Stimulated activated CD4-positive, alpha-beta T cell treated with anti-CD3 and anti-CD28 coated beads, Interleukin-2, amount 100 ng/mL, for 48 hours (primary cell): ENCODE measurements around the gene BPGM.
"Not testable (repeated sequence)": the region's sequence is repeated elsewhere in the genome, so short reads cannot be mapped to it uniquely, and the experiment has no call there.

ENCODE experiments used
- DNase-seq, 2 donors: peaks; one replicate each; pipeline ENCODE4 v3.0.0-alpha.2; 2020

Gene BPGM

DNA sequence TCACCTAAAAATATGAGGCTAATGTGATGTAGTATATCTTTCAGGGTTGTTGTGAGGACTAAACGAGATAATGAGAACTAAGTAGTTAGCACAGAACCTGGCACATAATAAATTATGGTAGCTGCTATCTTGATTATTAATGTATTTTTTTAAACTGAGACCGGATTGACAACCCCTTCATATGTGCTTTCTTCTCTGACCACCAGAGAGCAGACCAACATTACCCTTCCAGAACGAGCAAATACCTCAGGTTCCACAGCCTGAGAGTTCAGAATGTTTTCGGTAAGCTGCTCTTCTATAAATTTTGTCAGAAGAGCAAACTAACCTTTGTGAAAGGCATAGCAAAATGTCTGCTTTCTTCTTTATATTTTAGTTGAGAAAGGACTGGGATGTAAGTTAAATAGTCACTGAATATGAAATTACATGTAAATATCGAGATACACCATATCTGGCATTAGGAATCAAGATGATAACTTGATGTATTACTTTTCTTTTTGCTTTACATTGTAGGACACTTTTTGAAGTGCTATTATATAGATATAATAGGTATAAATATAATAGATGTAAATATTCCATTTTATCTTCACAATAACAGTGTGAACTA, 13.6 kb upstream of the BPGM start:
- DNase-seq = no peak

DNA sequence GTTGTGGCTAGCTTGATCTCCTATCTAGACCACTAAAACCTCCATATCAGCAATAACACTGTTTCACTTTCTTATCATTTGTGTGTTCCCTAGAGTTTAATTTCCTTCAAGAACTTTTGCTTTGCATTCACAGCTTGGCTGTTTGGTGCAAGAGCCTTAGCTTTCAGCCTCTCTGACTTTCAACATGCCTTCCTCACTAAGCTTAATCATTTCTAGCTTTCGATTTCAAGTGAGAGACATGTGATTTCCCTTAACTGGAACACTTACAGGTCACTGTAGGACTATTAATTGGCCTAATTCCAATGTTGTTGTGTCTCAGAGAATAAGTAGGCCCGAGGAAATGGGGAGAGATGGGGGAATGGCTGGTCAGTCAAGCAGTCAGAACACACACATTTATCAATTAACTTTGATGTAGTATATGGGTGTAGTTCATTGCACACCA, 10.6 kb upstream of the BPGM start:
- no peak for DNase-seq

GRCh38 chr7:134637441-134637840, 9.2 kb upstream of the BPGM start:
- DNase-seq = no peak

DNA sequence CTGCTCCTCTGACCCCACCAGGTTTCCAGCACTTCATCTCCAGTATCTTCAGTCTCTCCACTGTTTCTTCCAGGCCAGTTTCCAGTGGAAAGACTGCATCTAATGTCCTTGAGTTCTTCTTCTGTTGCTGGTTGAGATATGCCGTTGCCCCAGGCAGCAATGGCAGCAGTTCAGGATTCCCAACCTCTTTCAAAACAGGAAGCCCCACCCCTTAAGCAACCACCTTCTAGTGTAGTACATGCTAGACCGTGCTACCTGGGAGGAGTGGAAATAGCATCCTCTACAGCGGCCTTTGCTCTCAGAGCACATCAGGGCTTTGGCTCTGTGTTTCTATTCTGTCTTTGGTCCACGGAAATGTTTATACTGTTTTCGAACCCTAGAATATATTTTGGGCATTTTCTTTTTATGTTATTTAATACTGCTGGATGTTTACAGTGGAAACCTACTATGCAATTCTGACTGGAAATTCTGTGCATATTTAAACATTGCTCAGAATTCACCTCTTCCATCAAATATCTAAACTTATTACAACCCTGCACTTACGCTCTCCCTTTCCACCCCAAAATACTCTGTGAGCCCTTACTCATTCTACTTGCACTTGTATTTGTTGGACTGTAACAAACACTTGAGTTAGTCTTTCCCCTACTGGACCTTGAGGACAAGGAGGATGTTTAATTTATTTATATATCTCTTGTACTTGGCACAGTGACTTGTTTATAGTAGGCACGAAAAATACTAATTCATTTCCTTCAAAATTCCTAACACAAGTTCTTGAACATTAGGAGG, 8.5 kb upstream of the BPGM start:
- DNase-seq = no peak

GRCh38 chr7:134639061-134639460, 7.6 kb upstream of the BPGM start:
- no peak for DNase-seq

DNA sequence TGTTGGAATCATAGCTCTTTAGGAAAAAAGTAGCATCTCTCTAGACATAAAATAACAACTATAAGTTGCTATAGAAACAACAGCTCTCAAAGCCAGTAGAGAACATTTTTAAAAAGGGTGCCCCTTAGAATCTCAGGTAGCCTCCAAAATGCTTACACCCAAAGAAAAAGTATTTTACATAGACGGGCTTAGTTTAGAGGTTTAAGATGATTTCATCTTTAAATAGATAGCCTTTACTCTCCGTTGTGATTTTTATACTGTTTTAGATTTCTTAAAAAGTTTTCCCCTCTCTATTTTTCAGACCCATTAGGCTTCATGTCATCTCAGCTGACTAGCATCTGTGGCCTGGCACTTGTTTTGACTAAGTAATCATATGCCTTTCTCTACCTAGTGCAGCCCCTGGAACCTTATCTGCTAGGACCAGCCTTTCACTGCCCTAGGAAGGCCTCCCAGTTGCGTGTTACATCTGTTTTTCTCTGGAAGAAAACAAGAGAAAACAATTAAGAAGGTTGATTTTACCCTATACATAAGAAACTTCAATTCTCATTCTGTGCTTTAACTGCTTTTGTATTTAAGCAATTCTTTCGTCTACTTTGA, 6.9 kb upstream of the BPGM start:
- DNase-seq = no peak

- DNase-seq = no peak
These were observed 5.6 kb upstream of the BPGM start for GRCh38 chr7:134640842-134641715.

DNA sequence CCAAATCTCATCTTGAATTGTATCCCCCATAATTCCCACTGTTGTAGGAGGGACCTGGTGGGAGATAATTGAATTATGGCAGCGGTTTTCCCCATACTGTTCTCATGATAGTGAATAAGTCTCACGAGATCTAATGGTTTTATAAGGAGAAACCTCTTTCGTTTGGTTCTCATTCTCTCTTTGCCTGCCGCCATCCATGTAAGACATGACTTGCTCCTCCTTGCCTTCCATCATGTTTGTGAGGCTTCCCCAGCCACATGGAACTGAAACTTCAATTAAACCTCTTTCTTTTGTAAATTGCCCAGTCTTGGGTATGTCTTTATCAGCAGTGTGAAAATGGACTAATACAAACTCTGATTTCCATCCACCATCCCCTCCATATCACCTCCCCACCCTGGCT, 4.7 kb upstream of the BPGM start:
- not testable (repeated sequence) for DNase-seq

DNA sequence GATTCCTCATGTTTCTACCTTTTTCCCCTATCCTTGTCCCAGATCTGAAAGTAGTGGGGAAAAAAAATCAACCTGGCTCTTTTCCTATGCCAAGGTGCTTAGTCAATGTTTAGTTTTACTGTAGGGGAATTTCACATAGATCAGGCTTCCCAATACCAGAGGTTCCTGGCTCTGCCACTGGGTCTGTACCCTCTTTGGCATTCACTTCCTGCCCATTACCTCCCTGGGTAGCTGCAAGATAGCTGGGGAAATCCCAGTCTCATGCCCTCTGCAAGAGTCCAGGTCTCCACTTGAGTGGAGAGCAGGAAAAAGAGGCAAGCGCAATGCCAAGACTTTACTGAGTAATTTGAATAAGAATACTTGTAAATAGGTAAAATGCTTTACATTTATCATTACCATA, 3.5 kb upstream of the BPGM start:
- no peak for DNase-seq

DNA sequence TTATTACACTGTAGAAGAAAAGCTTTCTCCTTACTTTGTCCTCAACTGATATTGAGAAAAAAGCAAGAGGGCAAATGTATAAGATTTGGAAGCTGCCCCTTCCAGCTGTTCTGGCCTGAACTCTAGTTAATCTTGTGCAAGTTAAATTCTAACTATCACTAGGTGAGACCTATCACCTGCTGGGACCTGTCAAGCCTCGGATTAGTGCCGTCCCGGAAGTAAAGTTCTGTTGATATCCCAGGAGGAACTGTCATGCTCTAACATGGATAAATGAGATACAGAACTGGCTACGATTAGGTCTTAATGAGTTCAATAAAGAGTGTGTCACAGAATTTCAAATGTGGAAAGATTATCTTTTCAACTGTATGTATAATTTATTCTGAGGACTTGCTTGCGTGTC, 1.2 kb upstream of the BPGM start:
- DNase-seq = no peak

GRCh38 chr7:134645935-134646334, 718 bp upstream of the BPGM start:
- DNase-seq = no peak

GRCh38 chr7:134648456-134648855, 1.8 kb downstream of the BPGM start:
- DNase-seq = no peak

- no peak for DNase-seq
These were observed 2.6 kb downstream of the BPGM start for GRCh38 chr7:134649226-134649775.

DNA sequence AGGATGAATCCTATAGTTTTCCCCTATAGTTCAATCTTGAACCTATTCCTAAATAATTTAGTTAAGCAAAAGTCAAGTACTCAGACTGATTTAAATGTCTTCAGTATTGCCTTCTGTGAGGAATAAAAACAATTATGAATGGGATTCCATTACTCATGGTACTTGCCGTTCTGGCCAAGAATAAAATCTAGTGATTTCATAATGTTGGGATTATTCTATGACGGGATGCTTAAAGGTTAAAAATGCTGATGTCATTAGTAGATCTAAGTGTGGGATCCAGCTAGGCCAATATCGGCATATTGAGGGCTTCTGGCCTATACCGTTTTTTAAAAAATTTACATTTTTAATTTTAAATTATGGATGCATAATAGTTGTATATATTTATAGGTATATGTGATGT, 5.3 kb downstream of the BPGM start:
- DNase-seq = no peak

GRCh38 chr7:134654104-134654775, 7.6 kb downstream of the BPGM start:
- DNase-seq = no peak

- no peak for DNase-seq
These were observed 10.9 kb downstream of the BPGM start for GRCh38 chr7:134657526-134657925.

GRCh38 chr7:134660242-134660785, 13.7 kb downstream of the BPGM start:
- no peak for DNase-seq

DNA sequence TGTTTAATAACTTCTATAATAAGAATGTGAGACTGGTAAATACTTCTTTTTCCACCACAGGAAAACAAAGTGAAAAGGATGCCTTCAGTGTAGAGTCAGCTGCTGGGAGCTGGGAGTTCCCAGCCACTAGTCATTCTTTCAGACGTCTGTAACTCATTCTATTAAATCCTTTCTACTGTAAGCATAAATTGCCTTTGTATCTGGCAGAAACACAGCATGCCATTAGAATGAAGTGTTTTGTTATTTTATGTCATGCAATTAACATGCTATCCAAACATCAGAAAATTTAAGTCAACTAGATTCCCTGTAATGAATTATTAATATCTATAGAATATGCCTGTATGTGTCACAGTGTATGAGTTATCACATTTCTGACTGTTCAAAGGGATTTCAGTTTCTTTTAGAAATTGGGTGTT, 14.3 kb downstream of the BPGM start:
- DNase-seq = no peak

DNA sequence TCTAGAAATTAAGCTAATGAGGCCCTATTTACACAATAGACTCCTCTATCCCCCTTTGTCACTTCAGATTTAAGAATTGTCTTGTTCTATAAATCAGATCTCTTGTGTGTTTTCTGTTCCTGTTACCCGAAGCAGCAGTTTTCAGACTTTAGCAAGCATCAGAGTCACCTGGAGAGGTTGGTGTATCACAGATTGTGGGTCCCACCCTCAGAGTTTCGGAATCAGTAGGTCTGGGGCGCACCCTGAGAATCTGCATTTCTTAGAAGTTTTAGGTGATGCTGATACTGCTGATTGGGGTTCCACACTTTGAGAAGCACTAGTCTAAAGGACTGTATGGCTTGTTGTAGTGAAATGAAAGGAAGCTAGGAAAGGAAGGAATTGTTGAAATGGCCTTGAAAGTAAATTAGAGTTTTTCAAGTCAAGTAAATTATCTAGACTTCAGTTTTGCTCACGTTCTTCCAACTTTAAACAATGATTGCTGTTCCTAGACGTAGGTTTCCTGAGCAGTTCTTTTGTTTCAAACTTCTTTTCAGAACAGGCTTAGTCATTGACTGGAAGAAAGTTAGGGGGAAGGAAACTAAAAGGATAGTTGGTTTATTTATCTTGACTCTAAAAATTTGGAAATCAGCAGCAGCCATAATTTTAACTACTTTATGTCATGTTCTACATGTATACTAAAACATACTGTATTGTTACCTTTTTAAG, 15.7 kb downstream of the BPGM start:
- DNase-seq = no peak

- no peak for DNase-seq
These were observed 16.2 kb downstream of the BPGM start for GRCh38 chr7:134662871-134663205.

DNA sequence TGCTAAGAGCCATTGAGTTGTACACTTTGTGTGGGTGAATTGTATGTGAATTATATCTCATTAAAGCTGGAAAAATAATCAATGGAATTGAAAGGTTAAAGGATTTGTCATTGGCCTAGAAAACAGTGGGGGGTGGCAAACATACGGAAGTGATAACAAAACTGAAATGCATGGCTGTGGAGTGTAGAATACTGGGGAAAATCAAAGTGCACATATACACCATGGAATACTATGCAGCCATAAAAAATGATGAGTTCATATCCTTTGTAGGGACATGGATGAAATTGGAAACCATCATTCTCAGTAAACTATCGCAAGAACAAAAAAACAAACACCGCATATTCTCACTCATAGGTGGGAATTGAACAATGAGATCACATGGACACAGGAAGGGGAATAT, 18.4 kb downstream of the BPGM start:
- not testable (repeated sequence) for DNase-seq

DNA sequence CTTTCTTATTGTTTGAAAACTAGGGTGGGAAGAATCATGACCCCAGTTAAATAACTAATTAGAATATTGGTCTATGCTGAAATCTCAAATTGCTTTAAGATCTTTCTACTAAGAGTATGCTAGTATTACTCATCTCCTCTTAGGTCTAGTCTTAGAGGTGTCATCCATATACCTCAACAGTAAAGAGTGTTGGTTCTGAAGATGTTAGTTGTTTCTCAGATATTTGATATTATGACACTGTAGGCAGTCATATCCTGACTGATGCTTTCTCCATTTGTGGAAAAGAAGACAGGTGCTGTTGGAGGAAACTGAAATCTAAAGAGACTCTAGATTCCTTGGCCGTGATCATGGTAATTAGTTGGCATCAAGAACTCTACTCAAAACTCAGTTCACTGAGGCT, 21.2 kb downstream of the BPGM start:
- DNase-seq = no peak
